ENCODE results near the gene MMUT. TPM values are rescaled to one million over a fixed set of nuclear protein-coding genes. Genes with fewer than 3 reads are reported as not detected.

Gene MMUT
- total RNA-seq, 1 donor from 2014 or later = 19.8 TPM

GRCh38 chr6:49454787-49455709 is 8.0 kb downstream of the MMUT start:
- H3K27me3 Mint-ChIP-seq (ENCODE audit: low read depth) = no peaks in the 10 kb centered on the region
- H3K36me3 Mint-ChIP-seq = peaks cover 26% of the 10 kb centered on the region
- no peak for DNase-seq (ENCODE audit: low spot score in 2 of 2, unreplicated experiment in 2 of 2)

GRCh38 chr6:49453221-49453620 is 9.8 kb downstream of the MMUT start:
- peak; percentile 77 for TF ChIP-seq CTCF (IDR thresholded peaks at IDR 0.05; ENCODE audit: unreplicated experiment)
- Mint-ChIP-seq H3K4me3 (no peak overlapping the region), H3K36me3 (peaks cover 21% of the 10 kb centered on the region), H3K4me1 (no peaks in the 10 kb centered on the region), H3K27me3 (ENCODE audit: low read depth) (no peaks in the 10 kb centered on the region), H3K27ac (no peak overlapping the region), H3K9me3 (no peaks in the 10 kb centered on the region)
- no peak for DNase-seq (ENCODE audit: low spot score in 2 of 2, unreplicated experiment in 2 of 2)

More at GRCh38 chr6:49454787-49455709, 8.0 kb downstream of the MMUT start:
- no peaks in the 10 kb centered on the region for H3K4me1 Mint-ChIP-seq
- no peak overlapping the region for H3K4me3 Mint-ChIP-seq
- no peak overlapping the region for H3K27ac Mint-ChIP-seq
- no peaks in the 10 kb centered on the region for H3K9me3 Mint-ChIP-seq
- no peak for TF ChIP-seq CTCF (IDR thresholded peaks at IDR 0.05; ENCODE audit: unreplicated experiment)

GRCh38 chr6:49430866-49431265 is 32.2 kb downstream of the MMUT start:
- H3K4me1 Mint-ChIP-seq = no peaks in the 10 kb centered on the region
- DNase-seq (ENCODE audit: low spot score in 2 of 2, unreplicated experiment in 2 of 2) = no peak
- no peak overlapping the region for H3K27ac Mint-ChIP-seq
- H3K4me3 Mint-ChIP-seq = no peak overlapping the region
- H3K36me3 Mint-ChIP-seq = peaks cover 27% of the 10 kb centered on the region
- peaks cover 3% of the 10 kb centered on the region for H3K9me3 Mint-ChIP-seq
- no peaks in the 10 kb centered on the region for H3K27me3 Mint-ChIP-seq (ENCODE audit: low read depth)
- TF ChIP-seq CTCF (IDR thresholded peaks at IDR 0.05; ENCODE audit: unreplicated experiment) = no peak

GRCh38 chr6:49430187-49430586 is 32.9 kb downstream of the MMUT start:
- H3K36me3 Mint-ChIP-seq = peaks cover 21% of the 10 kb centered on the region
- no peaks in the 10 kb centered on the region for H3K27me3 Mint-ChIP-seq (ENCODE audit: low read depth)
- no peak overlapping the region for H3K4me3 Mint-ChIP-seq
- H3K4me1 Mint-ChIP-seq = no peaks in the 10 kb centered on the region
- no peak for DNase-seq (ENCODE audit: low spot score in 2 of 2, unreplicated experiment in 2 of 2)
- peaks cover 3% of the 10 kb centered on the region for H3K9me3 Mint-ChIP-seq
- H3K27ac Mint-ChIP-seq = no peak overlapping the region
- no peak for TF ChIP-seq CTCF (IDR thresholded peaks at IDR 0.05; ENCODE audit: unreplicated experiment)

GRCh38 chr6:49423817-49424216 is 39.2 kb downstream of the MMUT start:
- no peak for DNase-seq (ENCODE audit: low spot score in 2 of 2, unreplicated experiment in 2 of 2)
- Mint-ChIP-seq H3K4me3 (no peak overlapping the region), H3K9me3 (peaks cover 3% of the 10 kb centered on the region), H3K27me3 (ENCODE audit: low read depth) (no peaks in the 10 kb centered on the region), H3K4me1 (peaks cover 2% of the 10 kb centered on the region), H3K36me3 (peaks cover 2% of the 10 kb centered on the region), H3K27ac (no peak overlapping the region)
- no peak for TF ChIP-seq CTCF (IDR thresholded peaks at IDR 0.05; ENCODE audit: unreplicated experiment)
